NCI-H2107 (cell line): ENCODE data around the gene IQGAP2.
"Not testable (repeated sequence)": the region's sequence is repeated elsewhere in the genome, so short reads cannot be mapped to it uniquely, and the experiment has no call there.

Source experiments
- DNase-seq: peaks from one replicate; lab custom pipeline; 2025; lab: John Stamatoyannopoulos, UW

IQGAP2 gene

DNA sequence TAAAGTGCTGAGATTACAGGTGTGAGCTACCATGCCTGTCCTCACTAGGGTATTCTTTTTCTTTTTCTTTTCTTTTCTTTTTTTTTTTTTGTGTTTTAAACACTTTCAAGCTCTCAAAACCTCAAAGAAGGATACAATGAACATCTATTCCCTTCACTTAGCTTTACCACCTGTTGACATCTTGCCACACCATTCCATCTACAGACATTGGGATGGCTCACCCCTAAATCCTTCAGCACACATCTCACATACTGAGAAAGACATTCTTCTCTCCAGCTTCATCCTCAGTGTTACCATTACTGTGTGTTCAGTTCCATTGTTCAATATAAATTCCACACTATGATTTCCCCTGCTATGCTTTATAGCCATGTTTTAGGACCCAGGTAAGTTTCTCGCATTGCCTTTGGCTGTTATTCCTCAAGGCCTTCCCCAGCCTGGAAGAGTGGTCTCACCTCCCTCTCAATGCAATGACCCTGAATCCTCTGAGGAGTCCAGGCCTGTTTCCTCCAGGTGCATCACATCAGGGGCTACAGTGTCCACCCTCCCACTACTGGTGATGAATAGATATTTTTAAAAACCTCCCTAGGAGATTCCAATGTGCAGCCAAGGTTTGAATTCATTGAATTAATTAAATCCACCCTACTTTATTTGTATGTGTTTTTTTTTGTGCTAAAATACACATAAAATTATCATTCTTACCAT is 16.7 kb downstream of the IQGAP2 start:
- DNase-seq, result no peak

DNA sequence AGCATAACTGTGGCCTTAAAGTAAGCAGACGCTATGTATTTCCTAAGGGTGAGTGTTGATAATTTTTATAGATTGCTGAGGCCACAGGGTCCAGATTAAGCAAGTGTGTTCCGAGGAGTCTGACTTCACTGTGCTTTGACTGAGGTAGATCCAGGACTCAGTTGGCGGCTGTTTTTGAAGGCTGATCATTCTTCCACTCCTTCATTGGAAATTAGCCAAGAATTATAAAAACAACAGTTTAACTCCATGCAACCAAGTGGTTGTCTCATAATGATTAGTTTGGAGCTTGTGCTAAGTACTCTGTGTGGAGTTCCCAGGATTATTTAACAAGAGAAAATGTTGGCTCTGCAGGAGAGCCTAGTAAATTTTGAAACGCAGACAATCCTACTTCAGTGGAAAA is 19.1 kb downstream of the IQGAP2 start:
- DNase-seq, result no peak

DNA sequence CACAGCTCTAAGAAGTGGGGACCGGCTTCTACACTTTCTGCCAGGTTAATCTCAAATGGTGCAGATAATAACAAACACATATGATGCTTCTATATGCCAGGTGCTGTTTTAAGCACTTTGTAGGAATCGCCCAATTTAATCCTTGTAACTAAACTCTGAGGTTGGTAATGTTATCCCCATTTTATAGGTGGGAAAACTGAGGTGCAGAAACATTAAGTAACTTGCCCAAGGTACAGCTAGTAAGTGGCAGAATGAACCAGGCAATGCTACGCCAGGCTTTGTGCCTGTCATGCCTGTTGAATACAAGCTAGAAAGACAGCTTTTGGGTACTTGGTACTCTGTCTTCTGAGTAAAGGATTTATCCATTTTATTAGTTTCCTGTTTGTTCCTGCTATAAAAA is 19.7 kb downstream of the IQGAP2 start:
- no peak for DNase-seq

DNA sequence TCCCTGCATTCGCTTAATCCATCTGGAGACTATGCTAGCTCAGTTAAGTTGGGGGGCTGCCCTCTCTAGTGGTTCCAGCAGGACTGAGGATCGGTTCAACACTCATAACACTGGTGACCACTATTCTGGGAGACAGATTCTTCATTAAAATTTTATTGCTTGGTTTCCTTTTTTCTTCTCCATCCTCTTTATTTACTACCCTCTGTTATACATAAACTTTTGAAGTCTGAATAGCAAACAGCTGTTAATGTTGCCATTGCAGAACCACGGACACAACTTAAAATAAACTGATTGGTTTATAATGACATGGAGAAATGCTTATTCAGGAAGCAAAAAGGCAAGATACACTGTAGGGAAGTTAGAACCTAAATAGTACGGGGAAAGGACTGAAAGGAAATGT is 22.1 kb downstream of the IQGAP2 start:
- no peak for DNase-seq

DNA sequence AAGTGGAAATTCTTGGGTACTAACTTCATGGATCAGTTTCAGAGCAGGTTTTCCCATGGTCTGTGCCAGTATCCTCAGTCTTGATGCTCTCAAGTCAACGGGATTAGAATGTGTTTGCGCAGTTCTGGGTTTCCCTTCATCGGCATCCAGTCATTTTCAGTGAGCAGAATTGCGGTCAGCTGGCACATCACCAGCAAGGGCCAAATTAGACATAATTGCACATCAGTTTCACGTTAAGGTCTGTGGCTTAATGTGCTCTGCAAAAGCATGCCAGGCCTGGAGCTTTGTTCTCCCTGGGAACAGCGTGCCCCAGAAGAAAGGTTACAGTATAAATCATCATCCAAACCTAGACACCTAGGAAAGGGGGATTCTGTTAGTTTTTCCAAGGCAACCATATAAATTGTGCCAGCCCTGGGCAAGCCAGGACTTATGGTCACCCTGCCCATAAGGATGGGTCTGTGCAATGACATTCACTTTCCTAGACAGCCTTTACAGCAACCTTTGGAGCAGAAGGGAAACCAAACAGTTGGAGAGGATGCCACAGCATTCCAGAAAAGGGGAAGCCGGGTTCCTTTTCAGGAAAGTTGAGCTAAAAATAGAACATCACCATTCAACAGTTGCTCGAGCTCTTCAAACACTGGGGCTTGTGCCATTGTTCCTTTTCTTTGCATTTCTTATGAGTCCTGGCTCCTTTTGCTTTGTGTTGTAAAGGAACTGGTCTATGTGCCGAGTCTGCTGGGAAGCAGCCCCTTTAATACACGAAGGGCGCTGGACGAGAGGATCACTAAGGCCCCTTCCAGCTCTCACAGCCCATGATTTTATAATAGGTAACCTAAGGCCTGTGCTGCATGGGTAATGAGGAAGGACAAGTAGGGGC is 23.1 kb downstream of the IQGAP2 start:
- DNase-seq, result no peak

DNA sequence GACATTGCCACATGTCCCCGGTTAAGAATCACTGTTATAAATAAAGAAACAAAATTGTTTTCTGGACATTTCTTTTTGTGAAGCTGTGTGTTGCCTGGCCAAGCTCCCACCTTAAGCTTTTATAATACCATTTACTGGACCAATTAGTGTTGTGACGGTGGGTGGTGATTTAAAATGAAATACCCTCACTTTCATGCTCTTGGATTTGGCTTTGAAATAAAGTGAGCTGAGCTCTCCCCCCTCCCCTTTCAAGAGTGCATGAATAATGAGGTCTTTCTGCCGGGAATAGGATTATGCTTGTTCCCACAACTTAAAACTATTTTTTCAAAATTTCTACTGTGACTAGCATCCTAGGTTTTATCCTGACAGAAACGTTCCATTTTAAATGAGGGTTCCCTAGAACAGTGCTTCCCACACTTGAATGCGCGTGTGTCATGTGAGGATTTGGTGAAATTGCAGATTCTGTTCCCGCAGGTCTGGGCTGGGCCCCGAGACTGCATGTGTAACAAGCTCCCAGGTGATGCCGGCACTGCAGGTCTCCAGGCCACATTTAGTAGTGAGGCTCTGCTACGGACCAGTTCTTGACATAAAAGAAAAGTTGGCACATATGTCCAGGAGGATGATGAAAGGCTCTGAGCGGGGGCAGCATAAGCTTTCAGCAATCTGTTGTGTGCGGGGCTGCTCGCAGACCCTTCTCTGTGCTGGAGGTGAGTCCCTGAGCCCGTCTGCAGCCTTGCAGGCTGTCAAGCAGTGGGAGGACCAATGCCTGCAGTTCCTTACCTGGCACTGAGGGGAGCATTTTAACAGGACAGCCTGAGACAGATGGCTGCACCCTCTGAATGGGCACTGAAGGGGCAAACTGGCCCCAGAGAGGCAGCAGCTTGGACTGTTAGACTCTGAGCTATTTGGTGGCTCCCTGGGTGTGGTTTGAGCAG is 24.4 kb downstream of the IQGAP2 start:
- DNase-seq, result no peak

DNA sequence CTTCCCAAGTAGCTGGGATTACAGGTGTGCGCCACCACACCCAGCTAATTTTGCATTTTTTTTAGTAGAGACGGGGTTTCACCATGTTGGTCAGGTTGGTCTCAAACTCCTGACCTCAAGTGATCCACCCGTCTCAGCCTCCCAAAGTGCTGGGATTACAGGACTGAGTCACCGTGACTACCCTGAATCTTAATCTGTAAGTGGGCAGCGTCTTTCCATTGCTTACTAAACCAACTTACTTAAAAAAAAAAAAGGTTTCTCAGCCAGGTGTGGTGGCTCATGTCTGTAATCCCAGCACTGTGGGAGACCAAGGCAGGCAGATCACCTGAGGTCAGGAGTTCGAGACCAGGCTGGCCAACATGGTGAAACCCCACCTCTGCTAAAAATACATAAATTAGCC is 25.5 kb downstream of the IQGAP2 start:
- DNase-seq, result not testable (repeated sequence)

DNA sequence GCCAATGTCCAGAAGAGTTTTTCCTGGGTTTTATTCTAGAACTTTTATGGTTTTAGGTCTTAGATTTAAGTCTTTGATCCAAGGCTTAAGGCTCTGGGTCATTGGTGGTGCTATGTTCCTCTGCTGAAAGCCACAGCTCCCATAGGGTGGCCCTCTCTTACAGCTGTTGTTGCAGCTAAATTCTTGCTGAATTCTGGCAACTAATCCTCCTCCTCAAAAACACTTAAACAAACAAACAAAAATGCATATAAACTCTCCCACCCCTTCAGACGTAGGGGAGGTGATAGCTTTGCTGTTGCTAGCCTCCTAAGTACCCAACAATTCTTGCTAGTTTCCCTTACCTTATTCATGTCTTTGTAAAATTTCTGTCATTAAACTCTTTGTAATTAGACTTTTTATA is 30.2 kb downstream of the IQGAP2 start:
- no peak for DNase-seq

DNA sequence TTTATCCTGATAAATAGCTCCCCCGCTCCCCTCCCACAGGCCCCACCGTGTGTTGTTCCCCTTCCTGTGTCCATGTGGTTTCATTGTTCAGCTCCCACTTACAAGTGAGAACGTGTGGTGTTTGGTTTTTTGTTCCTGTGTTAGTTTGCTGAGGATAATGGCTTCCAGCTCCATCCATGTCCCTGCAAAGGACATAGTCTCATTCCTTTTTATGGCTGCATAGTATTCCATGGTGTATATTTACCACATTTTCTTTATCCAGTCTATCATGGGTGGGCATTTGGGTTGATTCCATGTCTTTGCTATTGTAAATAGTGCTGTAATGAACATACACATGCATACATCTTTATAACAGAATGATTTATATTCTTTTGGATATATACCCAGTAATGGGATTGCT is 34.4 kb downstream of the IQGAP2 start:
- DNase-seq, result not testable (repeated sequence)

DNA sequence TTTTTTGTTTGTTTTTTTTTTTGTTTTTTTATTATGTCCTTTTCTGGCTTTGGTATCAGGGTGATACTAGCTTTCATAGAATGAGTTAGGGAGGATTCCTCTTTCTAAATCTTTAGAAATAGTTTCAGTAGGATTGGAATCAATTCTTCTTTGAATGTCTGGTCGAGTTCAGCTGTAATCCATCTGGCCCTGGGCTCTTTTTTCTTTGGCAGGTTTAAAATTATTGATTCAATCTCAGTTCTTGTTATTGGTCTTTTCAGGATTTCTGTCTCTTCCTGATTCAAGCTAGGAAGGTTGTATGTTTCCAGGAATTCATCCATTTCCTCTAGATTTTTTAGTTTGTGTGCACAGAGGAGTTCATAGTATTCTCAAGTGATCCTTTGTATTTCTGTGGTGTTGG is 34.9 kb downstream of the IQGAP2 start:
- no peak for DNase-seq

DNA sequence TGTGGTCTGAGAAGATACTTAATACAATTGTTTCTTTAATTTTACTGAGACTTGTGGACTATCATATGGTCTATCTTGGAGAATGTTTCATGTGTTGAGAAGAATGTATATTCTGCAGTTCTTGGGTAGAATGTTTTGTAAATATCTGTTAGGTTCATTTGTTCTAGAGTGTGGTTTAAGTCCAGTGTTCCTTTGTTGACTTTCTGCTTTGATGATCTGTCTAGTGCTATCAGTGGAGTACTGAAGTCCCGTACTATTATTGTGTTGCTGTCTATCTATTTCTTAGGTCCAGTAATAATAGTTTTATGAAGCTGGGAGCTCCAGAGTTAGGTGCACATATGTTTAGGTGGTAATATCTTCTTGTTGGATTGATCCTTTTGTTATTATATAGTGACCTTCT is 36.1 kb downstream of the IQGAP2 start:
- no peak for DNase-seq

DNA sequence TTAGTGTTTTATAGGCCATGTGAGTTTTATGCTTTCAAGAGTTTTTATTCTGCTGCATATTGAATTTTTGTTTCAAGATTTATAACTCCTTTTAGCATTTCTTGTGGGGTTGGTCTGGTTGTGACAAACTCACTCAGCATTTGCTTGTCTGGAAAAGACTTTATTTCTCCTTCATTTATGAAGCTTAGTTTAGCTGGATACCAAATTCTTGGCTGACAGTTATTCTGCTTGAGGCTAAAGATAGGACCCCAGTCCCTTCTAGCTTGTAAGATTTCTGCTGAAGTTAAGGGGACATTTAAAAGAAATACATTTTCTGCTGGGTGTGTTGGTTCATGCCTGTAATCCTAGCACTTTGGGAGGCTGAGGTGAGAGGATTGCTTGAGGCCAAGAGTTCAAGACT is 36.8 kb downstream of the IQGAP2 start:
- DNase-seq, result no peak

DNA sequence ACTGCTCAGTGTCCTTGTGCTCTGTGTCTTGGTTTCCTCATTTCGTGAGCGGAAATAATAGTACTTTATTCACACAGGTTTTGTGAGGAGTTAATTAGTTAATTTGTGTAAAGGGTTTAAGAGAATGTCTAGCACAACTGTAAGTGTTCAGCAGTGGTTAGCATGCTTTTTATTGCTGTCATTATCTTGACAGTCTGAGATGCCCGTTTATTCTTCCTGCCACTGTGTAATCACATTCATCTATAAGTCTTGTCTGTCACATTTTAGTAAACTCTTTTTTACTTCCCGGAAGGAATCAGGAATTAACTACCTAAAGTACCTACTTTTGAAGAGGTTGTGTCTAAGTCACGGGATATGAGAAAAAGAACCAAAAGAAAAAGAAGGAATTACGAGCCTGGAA is 38.0 kb downstream of the IQGAP2 start:
- no peak for DNase-seq

DNA sequence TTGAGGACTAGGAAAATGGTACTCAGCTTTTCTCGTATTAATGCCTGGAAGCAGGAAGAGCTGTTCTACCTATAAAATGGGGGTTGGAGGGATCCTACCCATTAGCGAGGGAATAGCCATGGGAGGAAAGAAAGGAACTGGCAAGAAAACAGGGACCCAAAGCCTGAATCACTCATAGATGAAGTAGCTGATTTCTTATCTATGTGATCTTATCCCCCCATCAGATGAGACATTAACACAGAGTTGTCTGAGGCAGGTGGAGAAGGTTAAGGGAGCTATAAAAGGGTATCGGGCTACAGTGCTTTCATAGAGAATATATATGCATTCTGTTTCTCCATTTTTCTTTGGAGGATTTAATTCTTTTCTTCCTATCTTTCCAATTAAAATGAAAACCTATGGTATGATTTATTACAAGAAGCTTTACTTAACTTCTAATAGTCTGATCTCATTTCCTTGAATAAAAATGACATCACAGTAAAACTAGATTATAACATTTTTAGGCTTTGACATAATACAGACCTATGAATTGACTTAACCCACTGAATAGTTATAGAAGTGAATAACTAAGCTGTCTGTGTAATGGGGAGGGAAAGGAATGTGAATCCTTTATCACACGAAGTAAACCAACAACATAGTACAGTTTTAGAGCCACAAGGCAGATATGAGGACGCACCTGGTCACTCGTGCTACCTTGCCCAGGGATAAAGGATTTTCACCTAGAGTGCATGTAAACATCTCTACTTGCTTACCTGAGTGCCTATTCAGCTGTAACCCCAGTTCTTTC is 39.0 kb downstream of the IQGAP2 start:
- no peak for DNase-seq

DNA sequence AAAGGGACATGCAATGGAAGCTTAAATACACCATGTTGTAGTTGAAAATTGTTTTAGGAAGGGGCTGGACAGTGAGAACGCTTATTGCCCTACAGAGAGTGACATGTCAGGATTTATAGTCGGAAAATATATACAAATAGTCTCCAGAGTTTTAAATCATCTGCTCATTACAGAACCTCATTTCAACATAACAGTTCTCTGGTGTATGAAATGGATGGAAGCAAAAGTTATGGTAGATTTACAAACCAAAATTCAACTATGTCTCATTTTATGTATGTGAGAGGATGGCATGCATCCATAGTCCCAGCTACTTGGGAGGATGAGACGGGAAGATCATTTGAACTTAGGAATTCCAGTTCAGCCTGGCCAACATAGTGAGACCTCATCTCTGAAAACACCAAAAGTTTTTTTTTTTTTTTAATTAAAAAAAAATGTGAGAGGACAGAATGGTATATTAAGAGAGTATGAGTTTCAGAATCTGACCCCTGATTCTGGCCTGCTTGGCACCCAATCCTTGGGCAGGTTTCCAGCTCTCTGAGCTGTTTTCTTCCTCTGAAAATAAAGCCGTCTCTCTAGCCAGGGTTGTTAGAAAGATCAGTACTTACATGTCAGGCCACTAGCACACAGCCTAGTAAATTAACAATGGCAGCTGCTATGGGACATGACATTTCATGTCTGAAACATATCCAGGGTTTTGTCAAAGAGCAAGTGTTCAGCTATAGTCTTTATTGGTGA is 40.1 kb downstream of the IQGAP2 start:
- no peak for DNase-seq

DNA sequence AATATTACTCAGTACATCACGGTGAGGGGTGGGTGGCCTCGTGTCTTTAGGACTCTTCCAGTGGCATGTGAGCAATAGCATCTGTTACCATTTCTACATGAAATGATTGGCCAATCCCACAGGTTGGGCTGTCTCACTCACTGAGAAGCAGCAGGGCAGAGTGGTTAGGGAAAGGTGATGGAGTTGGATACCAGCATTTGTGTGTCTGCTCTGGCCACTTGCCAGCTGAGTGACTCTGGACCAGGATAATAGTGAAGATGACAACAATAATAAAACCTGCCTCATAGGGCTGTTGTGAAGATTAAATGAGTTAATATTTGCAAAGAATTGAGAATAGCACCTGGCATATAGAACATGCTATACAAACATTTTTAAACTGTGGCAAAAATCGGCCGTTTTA is 42.0 kb downstream of the IQGAP2 start:
- no peak for DNase-seq

DNA sequence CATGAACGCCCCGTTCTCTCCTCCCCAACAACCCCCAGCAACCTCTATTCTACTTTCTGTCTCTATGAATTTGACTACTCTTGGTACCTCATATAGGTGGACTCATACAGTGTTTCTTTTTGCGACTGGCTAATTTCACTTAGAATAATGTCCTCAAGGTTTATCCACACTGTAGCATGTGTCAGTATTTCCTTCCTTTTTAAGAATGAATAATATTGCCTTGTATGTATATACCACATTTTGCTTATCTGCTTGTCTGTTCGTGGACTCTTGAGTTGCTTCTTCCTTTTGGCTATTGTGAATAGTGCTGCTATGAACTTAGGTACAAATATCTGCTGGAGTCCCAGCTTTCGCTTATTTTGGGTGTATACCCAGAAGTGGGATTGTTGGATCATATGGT is 42.7 kb downstream of the IQGAP2 start:
- no peak for DNase-seq

DNA sequence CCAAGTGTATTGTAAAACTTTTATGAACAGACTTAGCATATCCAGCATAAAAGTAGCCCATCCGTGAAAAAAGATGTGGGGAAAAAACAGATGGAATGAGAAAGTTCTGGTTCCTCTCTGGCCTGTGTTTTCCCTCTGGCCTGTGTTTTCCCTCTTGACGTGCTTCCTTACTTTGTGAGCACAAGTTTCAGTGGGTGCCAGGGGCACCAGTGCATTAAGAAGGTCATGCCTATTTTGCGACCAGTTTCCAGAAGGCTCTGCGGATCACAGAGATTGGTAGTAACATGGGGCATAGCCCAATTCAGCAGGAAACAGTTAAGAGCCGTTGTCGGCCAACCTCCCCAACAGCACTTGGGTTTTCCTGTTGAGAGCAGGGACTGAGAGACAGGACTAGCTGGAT is 43.7 kb downstream of the IQGAP2 start:
- DNase-seq, result no peak

DNA sequence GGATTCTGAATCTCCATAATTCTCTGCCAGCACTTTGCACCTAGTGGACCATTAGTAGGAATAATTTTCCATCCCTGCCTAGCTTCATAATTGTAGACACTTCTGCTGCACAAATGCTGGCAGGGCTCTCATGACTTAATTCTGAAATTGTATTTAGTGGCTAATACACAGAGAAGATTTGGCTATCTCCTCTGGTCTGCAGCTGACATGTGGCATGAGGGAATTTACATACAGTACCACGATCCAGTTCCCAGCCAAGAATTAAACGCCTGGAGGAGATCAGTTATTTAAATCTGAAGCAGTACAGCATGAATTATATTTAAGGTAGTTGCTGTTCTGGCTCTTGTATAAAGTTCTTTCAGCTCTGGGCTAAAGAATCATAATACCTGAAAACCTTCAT is 46.5 kb downstream of the IQGAP2 start:
- DNase-seq, result no peak

DNA sequence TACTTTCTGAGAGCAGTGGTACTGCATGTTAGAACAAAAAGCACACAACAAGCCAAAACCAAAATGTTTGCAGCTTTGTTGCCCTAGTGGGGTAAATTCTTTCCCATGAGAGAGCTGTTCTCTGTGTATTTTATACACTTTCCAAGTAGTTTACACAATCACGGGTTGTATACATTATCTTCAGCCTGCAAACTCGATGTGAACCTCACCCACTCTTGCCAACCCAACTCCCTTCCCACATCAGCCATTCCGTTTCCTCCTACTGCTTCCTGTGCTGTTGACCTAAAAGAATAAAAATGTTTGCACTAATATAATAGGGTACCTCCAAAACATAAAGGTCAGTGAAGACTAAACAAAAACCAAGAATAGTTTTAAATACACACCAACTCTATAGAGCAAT is 47.0 kb downstream of the IQGAP2 start:
- no peak for DNase-seq
